GM12801 (cell line): ENCODE results near the gene SLC2A9.

ENCODE experiments used
- CTCF ChIP-seq: IDR thresholded peaks from one replicate; pipeline ENCODE4 v1.5.1; 2011; ENCODE audit warnings: control low read depth; ENCODE audit not compliant: insufficient read length; ENCODE audit errors: extremely low read depth

Gene SLC2A9

GRCh38 chr4:9826551-9826950 is 194.7 kb downstream of the SLC2A9 start:
- no peak for TF ChIP-seq CTCF

GRCh38 chr4:9825049-9825448 is 196.2 kb downstream of the SLC2A9 start:
- TF ChIP-seq CTCF = no peak

GRCh38 chr4:9820343-9820742 is 201.0 kb downstream of the SLC2A9 start:
- TF ChIP-seq CTCF = no peak

- no peak for TF ChIP-seq CTCF
These were observed 205.0 kb downstream of the SLC2A9 start for GRCh38 chr4:9816285-9816684.

GRCh38 chr4:9812501-9813340 is 208.6 kb downstream of the SLC2A9 start:
- TF ChIP-seq CTCF = no peak

- no peak for TF ChIP-seq CTCF
These were observed 209.5 kb downstream of the SLC2A9 start for GRCh38 chr4:9811806-9812205.

- no peak for TF ChIP-seq CTCF
These were observed 213.2 kb downstream of the SLC2A9 start for GRCh38 chr4:9808077-9808476.

- TF ChIP-seq CTCF = no peak
These were observed 216.4 kb downstream of the SLC2A9 start for GRCh38 chr4:9804918-9805317.
